Activated CD8-positive, alpha-beta memory T cell treated with anti-CD3 and anti-CD28 coated beads for 4 hours (primary cell): ENCODE data around the gene TTLL9.
"Not testable (repeated sequence)": the region's sequence is repeated elsewhere in the genome, so short reads cannot be mapped to it uniquely, and the experiment has no call there.

Experiments
- DNase-seq, 2 donors: peaks; one replicate each; pipeline ENCODE4 v3.0.0-alpha.2; 2020; ENCODE audit warnings: low read depth in 2 of 2

TTLL9 gene

DNA sequence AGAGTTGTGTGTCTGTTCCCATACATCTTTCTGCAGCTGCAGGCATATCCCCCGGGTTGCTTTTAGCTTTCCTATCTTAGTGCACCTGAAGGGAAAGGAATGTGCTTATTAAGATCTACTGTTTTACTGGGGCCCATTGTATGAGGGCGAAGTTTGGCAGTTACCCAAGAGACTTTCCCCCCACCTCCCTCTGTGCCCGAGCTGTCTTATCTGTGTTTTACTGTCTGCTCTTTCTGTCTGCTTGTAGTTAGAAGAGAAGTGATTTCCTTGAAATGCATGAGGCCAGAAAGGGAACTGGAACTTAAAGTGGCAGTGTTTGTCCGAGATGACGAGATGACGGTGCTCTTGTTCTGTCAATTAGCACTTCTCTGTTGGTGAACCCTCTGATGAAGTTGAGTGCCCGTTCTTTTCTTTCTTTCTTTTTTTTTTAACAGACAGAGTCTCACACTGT lies 47.6 kb downstream of the TTLL9 start:
- DNase-seq = not testable (repeated sequence)

DNA sequence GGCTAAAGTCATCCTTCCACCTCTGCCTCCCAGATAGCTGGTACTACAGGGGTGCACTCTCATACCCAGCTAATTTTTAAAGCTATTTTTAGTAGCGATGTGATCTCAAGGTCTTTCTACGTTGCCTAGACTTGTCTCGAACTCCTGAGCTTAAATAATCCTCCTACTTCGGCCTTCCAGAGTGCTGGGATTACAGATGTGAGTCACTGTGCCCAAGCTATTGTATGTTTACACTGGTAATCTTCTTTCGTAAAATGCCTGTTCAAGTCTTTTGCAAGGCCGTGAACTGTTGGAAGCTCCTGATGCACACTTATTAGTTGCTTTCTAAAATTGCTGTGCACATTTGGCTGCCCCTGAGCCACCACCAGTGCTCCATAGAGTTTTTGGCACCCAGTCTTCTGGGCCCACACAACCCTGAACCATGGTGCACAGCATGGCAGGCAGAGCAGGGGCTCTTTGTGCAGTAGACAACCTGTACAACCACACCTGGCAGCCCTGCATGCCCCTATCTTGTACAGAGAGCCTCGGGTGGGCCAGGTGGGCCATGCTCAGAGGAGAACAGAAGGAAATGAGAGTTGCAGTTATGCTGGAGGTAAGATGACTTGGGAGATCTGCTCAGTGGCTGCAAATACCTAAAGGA lies 48.2 kb downstream of the TTLL9 start:
- no peak for DNase-seq

DNA sequence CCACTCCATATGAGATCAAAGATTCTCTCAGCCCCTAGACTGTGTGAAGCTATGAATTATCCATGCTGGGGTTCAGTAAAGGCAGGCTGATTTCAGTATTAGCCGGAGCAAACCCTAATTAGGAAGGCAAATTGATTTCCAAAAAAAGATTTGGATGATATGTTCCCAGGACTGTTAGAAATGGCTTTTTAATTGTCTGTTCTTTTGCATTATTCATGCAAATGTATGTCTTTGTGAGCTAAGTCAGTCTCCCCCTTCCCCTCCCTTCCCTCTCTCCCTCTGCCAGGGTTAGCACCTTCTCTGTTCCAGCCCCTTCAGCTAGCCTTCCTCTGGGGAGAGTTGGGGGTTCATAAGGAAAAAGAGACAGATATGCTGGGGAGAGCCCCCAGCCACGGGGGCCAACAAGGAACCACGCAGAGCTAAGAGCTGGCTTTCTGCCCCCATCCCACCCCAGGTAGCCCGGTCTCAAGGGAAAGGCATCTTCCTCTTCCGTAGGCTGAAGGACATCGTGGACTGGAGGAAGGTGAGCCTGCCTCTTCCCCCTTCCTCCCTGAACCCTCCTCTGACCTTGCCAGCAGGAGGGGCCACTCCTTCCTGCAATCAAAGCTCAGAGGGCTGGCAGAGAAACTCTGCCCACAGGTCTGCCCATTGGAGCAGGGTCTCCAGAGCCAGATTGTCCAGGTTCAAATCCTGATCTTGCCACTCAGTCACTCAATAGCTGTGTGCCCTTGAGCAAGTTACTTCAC lies 49.1 kb downstream of the TTLL9 start:
- DNase-seq = no peak

DNA sequence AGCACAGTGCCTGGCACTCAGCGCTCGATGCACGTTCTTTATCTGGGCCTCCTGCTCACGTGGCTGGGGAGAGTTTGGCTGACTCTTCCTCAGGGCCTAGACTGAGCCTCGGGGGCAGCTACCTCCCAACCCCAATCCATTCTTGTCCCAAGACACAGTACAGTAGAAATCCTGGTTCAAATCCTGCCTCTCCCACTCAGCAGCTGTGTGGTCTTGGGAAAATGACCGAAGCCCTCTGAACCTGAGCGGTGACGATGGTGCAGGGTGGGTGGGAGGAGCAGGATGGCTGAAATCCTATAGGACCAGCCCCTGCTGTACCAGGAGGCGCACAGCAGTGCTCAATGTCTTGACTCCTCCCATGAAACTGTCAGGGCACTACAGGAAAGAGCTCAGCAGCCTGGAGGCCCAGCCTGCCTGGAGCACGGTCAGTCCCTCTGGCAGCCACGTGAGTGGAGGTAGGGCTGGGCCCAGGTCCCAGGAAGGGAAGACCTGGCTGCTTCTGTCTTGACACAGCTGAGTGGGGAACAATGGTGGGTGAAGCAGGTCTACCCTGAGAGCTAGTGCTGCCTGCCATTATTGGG lies 49.9 kb downstream of the TTLL9 start:
- no peak for DNase-seq

DNA sequence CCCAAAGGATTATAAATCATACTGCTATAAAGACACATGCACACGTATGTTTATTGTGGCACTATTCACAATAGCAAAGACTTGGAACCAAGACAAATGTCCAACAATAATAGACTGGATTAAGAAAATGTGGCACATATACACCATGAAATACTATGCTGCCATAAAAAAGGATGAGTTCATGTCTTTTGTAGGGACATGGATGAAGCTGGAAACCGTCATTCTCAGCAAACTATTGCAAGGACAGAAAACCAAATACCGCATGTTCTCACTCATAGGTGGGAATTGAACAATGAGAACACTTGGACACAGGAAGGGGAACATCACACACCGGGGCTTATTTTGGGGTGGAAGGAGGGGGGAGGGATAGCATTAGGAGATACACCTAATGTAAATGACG lies 51.0 kb downstream of the TTLL9 start:
- not testable (repeated sequence) for DNase-seq

DNA sequence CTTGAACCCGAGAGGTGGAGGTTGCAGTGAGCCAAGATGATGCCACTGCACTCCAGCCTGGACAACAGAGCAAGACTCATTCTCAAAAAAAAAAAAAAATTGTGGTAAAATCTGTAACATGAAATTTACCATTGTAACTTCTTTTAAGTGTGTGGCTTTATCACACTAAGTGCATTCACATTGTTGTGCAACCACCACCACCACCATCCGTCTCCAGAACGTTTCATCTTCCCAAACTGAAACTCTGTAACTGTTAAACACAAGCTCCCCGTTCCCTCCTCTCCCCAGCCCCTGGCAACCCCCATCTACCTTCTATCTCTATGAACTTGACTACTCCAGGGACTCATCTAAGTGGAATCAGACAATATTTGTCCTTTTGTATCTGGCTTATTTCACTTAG lies 51.7 kb downstream of the TTLL9 start:
- DNase-seq = no peak

DNA sequence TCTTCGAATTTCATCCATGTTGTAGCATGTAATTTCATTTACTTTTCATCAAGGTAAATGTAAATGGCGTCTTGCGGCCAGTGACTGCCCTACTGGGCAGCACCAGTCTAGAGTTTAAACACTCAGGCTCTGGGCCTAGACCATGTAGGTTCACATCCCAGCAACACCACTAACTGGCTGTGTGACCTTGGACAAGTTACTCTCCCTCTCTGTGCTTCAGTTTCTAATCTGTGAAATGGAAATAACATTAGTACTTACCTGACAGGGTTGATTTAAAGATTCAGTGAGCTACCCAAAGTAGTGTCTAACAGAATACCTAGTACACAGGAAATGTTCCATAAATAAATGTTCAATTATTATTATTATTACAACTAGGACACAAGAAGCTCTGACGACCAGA lies 52.2 kb downstream of the TTLL9 start:
- DNase-seq = no peak

DNA sequence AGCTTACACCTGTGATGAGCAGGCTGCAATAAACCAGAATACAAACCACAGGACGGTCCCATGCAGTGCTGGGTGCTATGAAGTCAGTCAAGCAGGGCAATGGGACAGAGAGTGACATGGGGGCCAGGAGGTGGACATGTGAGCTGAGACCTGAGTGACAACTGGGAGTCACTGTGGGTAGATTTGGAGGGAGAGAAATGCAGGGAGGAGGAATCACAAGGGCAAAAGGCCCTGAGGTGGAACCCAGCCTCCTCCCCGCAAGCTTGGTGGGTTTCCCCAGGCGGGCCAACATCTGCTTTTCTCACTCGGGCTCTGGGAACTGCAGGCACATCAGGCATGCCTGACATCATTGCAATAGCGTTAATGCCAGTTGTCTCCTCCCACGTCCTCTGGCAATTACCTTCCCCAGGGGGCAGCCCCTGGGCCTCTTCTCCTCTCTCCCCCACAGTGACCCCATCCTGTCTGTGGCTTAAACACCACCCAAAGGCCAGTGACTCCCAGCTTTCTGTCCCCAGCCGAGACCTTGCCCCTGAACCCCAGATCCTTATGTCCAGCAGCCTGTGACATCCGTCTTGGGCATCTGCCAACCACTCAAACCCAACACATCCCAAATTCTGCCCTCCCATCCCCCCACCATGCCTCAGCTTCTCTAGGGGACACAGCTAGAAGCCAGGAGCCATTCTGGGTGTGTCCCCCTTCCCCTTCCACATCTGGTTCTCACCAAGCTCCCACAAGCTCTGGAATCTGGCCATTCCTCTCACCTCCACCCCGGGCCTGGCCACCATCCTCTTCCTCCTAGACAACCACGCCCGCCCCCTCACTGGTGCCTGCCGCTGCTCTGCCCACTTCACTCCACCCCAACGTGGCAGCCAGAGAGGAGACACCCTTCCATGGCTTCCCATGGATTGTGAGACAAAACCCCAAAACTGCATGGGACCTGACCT lies 53.2 kb downstream of the TTLL9 start:
- DNase-seq = no peak

DNA sequence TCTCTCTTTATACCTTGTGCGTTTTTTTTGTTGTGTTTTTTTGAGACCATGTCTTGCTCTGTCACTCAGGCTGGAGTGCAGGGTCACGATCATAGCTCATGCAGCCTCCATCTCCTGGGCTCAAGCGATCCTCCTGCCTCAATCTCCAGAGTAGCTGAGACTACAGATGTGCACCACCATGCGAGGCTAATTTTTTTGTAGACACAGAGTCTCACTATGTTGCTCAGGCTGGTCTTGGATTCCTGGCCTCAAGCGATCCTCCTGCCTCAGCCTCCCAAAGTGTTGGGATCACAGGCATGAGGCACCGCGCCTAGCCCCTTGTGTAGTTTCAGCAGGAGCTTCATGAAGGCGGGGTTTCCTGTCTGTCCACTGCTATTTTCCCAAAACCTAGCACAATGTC lies 54.1 kb downstream of the TTLL9 start:
- DNase-seq = no peak

DNA sequence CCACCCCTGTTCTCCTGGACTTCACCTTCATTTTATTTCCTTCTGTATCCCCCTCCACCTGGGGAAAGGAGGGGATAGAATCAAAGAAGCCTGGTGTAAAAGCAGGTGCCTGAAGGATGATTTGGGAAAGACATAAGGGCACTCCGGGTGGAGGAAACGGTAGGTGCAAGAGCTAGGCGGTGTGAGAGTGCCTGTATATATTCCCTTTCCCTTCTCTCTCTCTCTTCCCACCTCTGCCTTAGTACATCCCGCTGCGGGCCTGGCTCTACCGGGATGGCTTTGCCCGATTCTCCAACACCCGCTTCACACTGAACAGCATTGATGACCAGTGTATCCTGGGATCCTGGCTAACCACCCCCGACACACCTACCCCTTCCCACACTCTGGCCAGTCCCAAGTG lies 55.2 kb downstream of the TTLL9 start:
- no peak for DNase-seq

DNA sequence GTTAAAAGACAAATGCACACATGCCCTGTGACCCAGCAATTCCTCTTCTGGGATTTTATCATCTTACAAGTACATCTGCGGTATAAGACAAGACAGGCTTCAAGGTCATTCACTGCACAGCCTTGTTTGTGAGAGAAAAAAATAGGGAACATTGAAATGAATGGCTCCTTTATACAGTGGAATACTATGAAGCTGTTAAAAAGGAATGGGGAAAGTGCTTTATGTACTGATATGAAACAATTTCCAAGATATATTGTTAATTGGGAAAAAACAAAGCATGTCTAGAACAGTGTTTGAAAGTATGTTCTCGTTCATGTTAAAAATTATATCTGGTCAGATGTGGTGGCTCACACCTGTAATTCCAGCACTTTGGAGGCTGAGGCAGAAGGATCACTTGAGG lies 56.1 kb downstream of the TTLL9 start:
- no peak for DNase-seq

DNA sequence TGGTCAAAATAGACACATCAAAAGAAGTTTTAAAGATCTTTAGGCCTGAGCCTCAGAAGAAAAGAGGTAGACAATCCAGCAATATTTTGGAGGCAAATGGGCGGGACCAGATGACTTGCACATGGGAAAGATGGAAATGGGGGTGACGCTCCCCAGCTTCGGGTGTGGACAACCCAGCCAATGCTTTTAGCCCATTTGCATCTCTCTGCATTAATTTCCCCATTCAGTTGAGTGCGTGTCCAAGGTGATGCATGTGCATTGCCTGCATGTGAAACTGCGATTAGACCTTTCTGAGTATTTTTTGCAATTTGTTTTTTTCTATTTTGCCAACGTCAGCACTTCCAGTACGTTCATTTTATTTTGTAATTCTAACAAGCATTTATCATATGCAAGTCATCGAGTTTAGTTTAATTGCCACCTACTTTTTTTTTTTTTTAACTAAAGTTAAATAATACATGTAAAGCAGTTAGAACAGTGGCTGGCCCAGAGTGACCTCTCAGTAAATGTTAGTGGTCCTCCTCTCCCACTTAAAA lies 57.3 kb downstream of the TTLL9 start:
- no peak for DNase-seq

DNA sequence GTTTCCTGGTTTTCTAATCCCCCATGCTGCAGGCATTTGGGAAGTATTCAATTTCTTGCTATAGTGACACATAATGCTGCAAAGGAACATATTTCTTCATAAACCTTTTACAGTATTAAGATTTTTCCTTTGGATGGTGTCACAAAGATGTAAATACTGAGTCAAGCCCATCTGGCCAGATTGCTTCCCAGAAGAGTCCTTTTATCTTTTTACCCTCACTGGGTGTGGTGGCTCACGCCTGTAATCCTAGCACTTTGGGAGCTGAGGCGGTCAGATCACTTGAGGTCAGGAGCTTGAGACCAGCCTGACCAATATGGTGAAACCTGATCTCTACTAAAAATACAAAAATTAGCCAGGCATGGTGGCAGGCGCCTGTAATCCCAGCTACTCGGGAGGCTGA lies 59.2 kb downstream of the TTLL9 start:
- DNase-seq = not testable (repeated sequence)

DNA sequence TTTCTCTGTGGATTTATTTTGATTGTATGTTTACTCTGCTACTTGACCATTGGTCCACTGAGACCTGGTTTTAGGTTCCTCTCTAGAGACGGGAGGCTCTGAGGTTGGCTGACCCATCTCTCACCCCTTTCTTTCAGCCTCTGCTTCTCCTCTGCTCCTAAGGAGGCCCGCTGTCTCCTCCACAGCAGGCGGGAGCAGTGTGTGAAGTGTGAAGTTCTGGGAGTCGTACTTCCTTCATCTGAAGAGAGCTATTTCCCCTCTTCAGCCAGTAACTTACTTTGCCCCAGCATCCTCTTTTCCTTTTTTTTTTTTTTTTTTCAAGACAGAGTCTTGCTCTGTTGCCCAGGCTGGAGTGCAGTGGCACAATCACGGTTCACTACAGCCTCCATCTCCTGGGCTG lies 60.3 kb downstream of the TTLL9 start:
- DNase-seq = no peak

DNA sequence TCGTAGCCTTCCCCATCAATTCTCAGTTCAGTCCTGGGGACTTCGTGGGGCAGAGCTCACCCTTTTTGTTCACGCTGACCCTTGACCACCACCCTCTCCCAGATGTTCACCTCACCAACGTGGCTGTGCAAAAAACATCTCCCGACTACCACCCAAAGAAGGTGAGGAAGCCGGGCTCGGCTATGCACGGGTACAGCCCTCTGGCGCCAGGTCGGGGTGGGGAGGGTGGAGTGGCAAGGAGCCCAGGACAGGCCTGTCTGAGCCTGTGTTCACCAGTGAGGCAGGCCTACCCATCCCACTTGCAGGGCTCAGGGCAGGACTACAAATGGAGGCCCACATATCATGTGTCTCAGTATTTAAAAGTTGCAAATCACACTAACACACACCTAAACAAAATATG lies 63.3 kb downstream of the TTLL9 start:
- DNase-seq = no peak

DNA sequence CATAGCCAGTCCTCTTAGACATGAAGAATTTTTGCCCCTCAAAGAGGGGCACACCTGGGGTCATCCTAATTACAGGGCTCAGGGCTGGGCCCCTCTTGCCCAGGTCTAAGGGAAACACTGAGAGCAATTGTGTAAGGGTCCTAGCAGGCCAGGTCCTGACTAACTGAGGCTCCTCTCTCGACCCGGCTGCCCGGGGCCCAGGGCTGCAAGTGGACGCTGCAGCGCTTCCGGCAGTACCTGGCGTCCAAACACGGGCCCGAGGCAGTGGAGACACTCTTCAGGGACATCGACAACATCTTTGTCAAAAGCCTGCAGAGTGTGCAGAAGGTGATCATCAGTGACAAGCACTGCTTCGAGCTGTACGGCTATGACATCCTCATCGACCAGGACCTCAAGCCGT lies 64.1 kb downstream of the TTLL9 start:
- DNase-seq = no peak

DNA sequence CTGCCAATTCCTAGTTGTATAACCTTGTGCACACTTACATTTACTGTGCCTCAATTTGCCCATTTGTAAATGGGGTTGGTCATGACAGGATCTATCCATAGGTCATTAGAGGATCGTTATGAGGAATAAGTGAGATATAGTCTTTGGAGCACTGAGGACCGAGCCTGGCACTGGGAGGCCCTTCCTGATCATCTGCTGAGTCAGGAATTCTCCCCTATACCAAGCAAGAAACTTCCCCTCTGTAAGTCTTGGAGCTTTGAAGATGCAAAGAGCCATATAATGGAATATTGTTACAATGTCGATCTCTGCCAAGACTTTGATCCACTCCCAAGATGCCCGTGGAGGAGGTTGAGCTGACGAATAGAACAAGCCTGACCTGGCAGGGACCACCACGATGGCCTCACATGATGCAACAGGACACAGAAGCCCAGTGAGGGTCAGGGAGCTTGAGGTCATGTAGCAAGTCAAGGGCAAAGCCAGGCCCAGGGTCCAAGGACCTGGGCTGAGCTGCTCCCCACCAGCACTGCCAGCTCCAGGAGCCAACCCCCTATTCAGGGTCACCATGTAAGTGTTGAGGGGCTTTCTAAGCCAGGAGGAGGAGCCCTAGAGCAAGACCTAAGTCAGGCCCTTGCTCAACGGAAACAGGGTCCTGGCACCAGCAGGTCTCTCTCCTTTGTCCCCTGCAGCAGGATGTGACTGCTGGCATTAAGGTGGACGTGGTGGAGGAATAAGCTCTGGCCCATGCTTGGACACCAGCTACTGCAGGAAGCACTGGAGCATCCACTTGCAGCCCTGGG lies 64.7 kb downstream of the TTLL9 start:
- DNase-seq = no peak

DNA sequence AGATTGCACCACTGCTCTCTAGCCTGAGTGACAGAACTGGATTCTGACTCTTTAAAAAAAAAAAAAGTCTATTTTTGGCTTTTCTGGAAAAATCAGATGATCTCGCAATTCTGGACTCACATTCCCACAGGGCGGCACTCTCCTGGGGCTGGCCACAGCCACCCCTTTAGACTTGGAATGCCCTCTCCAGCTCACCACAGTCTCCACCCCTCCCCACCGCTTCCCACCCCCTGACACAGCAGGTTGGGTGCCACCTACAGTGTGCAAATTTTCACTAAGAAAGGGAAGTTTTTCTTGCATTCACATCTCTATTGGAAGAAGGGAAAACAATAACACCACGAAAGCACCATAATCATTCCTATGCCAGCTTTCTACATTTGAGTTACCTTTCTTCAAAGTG lies 66.0 kb downstream of the TTLL9 start:
- no peak for DNase-seq

DNA sequence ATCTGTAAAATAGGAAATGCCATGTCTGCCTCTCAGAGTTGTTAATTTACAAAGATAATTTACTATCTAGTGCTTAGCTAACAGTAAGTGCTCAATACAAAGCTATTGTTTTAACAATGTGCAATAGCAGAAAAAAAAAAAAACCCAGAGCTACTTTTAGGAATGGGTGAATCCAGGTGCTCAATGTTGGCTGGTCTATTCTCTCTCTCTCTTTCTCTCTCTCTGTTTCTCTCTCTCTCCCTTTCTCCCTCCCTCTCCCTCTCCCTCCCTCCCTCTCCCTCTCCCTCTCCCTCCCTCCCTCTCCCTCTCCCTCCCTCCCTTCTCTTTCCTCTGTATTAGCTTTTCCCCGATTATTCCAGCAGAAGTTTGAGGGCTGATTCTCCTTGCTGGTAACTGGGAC lies 67.4 kb downstream of the TTLL9 start:
- DNase-seq = no peak

DNA sequence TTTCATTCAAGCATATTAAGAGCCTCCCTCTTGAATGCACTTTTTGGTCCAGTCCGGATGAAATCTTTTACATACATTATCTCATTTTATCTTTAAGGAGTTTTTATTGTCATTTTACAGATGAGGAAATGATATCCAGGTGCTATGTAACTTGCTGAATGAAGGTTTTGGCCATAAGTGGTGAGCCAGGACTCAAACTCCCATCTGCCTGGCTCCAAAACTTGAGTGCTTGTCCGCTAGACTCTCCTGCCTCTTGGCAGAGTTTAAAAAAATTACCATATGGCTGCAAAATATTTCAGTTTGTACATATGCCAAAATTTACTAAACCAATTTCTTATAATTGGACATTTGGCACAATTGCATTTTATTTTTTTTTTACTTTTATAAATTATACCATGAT lies 69.2 kb downstream of the TTLL9 start:
- DNase-seq = no peak

DNA sequence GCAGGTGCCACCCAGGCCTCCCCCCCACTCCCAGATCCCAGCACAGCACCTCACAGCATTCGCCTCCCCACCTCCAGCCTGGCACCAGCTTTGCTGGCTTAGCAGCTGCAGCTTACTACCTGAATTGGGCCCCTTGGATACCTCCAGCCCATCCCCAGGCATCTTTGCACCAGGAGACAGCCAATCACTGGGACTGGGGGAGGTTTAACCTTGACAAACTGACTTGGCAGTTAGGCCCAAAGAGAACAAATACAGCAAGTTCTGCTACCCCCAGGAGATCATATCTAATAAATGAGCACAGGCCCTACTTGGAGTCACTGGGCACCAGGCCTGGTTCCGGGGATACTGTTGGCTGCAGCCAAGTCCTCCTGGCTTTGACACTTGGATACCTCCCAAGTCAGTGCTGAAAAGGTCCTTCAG lies 72.6 kb downstream of the TTLL9 start:
- DNase-seq = no peak
